Measurements from ENCODE around the gene TMEM82.

- TF ChIP-seq EP300 (IDR thresholded peaks at IDR 0.05; ENCODE audit: borderline replicate concordance) (no peak), RAD21 (IDR thresholded peaks at IDR 0.05; ENCODE audit: low read depth) (no peak), FOXM1 (IDR thresholded peaks at IDR 0.05; ENCODE audit: borderline replicate concordance, low read depth) (no peak), TAF1 (IDR thresholded peaks at IDR 0.05; ENCODE audit: low read depth) (no peak)
These were observed 5.1 kb downstream of the TMEM82 start for GRCh38 chr1:15747378-15747777.
